Trophoblast cell (in vitro differentiated cells and primary cell): ENCODE results near the gene KLHDC7B.
"Not testable (repeated sequence)": the region's sequence is repeated elsewhere in the genome, so short reads cannot be mapped to it uniquely, and the experiment has no call there.

Source experiments
- DNase-seq, 2 donors: peaks; one replicate each; pipeline ENCODE4 v3.0.0-alpha.2; 2016
- H2AFZ ChIP-seq: 2 replicates; pipeline ENCODE4 v1.6.1; 2013; ENCODE audit warnings: low read length, moderate library complexity, mild to moderate bottlenecking; ENCODE audit not compliant: insufficient read depth, poor library complexity
- H2AK5ac ChIP-seq: 2 replicates; pipeline ENCODE4 v1.6.1; 2013; ENCODE audit warnings: mild to moderate bottlenecking, low read length
- H2BK120ac ChIP-seq: 2 replicates; pipeline ENCODE4 v1.6.1; 2013; ENCODE audit warnings: low read length, mild to moderate bottlenecking, moderate library complexity; ENCODE audit not compliant: insufficient read depth, poor library complexity
- H2BK12ac ChIP-seq: 2 replicates; pipeline ENCODE4 v1.6.1; 2013; ENCODE audit warnings: mild to moderate bottlenecking, low read length, moderate library complexity
- H2BK5ac ChIP-seq: 2 replicates; pipeline ENCODE4 v1.6.1; 2013; ENCODE audit warnings: low read length, low read depth, moderate library complexity, mild to moderate bottlenecking; ENCODE audit not compliant: poor library complexity
- H3K14ac ChIP-seq: 2 replicates; pipeline ENCODE4 v1.6.1; 2013; ENCODE audit warnings: mild to moderate bottlenecking, low read length
- H3K18ac ChIP-seq: 2 replicates; pipeline ENCODE4 v1.6.1; 2013; ENCODE audit warnings: mild to moderate bottlenecking, low read length
- H3K23ac ChIP-seq: 2 replicates; pipeline ENCODE4 v1.6.1; 2013; ENCODE audit warnings: low read length
- H3K27ac ChIP-seq: 2 replicates; pipeline ENCODE4 v1.5.1; 2013; ENCODE audit warnings: low read depth, mild to moderate bottlenecking, inconsistent platforms, low read length, moderate library complexity
- H3K27me3 ChIP-seq: 2 replicates; pipeline ENCODE4 v1.6.1; 2013; ENCODE audit warnings: inconsistent platforms, mild to moderate bottlenecking, low read length, moderate library complexity; ENCODE audit not compliant: insufficient read depth
- H3K36me3 ChIP-seq, 2 experiments: 1 replicate in 1 of 2; 2 replicates in 1 of 2; pipeline ENCODE4 v1.6.1; 2013; ENCODE audit warnings: low read length in 2 of 2, mild to moderate bottlenecking in 2 of 2, moderate library complexity in 1 of 2; ENCODE audit not compliant: insufficient read depth in 2 of 2, control insufficient read depth in 1 of 2
- H3K4ac ChIP-seq: 2 replicates; pipeline ENCODE4 v1.6.1; 2013; ENCODE audit warnings: low read depth, mild to moderate bottlenecking, low read length, moderate library complexity
- H3K4me1 ChIP-seq, 2 experiments: 1 replicate in 1 of 2; 2 replicates in 1 of 2; pipeline ENCODE4 v1.6.1; 2013; ENCODE audit warnings: low read length in 2 of 2, mild to moderate bottlenecking in 2 of 2, moderate library complexity in 1 of 2; ENCODE audit not compliant: insufficient read depth in 2 of 2, control insufficient read depth in 1 of 2
- H3K4me2 ChIP-seq: 2 replicates; pipeline ENCODE4 v1.6.1; 2013; ENCODE audit warnings: inconsistent platforms, mild to moderate bottlenecking, low read length, moderate library complexity
- H3K4me3 ChIP-seq: 2 replicates; pipeline ENCODE4 v1.5.1; 2013; ENCODE audit warnings: mild to moderate bottlenecking, low read depth, low read length, inconsistent platforms
- H3K79me1 ChIP-seq: one replicate; pipeline ENCODE4 v1.6.1; 2013; ENCODE audit warnings: low read length
- H3K79me2 ChIP-seq: 2 replicates; pipeline ENCODE4 v1.6.1; 2013; ENCODE audit warnings: low read length, mild to moderate bottlenecking; ENCODE audit not compliant: control insufficient read depth, insufficient read depth, poor library complexity
- H3K9ac ChIP-seq: 2 replicates; pipeline ENCODE4 v1.6.1; 2013; ENCODE audit warnings: mild to moderate bottlenecking, low read length
- H3K9me3 ChIP-seq: 2 replicates; pipeline ENCODE4 v1.6.1; 2013; ENCODE audit warnings: low read depth, mild to moderate bottlenecking, control low read depth, inconsistent platforms, low read length; ENCODE audit not compliant: insufficient read depth
- H4K12ac ChIP-seq: 2 replicates; pipeline ENCODE4 v1.6.1; 2013; ENCODE audit warnings: low read depth, mild to moderate bottlenecking, low read length, moderate library complexity
- H4K8ac ChIP-seq: 2 replicates; pipeline ENCODE4 v1.6.1; 2013; ENCODE audit warnings: low read depth, mild to moderate bottlenecking, low read length, moderate library complexity
- H4K91ac ChIP-seq: one replicate; pipeline ENCODE4 v1.6.1; 2013; ENCODE audit warnings: low read depth, mild to moderate bottlenecking, low read length, moderate library complexity
- WGBS: extraction: QIAGEN DNeasy Blood & Tissue Kit; methylation state at CpG from one replicate; pipeline ENCODE4 v1.1.7; 2013; ENCODE audit warnings: missing lambda C conversion rate; ENCODE audit not compliant: insufficient read length, insufficient coverage; ENCODE audit errors: extremely low coverage; 5-methylcytosine and 5-hydroxymethylcytosine counted together

KLHDC7B gene

DNA sequence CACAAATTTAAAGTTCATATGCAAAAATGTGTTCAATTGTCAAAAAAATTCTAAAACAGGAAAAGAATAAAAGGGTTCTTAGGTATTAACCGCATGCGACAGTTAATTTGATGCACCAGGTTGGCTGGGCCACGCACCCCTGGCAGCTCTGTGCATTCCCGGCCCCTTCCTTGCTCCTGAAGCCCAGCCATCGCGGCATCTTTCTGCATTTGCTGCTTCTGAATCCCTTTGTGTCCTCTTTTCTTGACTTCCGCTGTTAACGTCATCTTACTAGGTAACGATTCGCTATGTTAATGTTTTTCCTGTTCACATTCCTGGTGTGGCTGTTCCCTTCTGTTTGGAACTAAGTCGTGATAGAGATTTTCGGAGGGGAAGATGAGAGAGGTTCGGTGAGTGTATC, 7.9 kb upstream of the KLHDC7B start:
- no peak overlapping the region for H3K4ac ChIP-seq
- H3K79me2 ChIP-seq, result no peaks in the 10 kb centered on the region
- no peak overlapping the region for H2BK120ac ChIP-seq
- no peak overlapping the region for H3K18ac ChIP-seq
- H3K27ac ChIP-seq, result no peak overlapping the region
- no peak overlapping the region for H4K12ac ChIP-seq
- H2AK5ac ChIP-seq, result peak overlapping the region; percentile 66
- H2AFZ ChIP-seq, result no peak overlapping the region
- H2BK12ac ChIP-seq, result peak overlapping the region; percentile 75
- peak overlapping the region; percentile 53 for H4K91ac ChIP-seq
- H3K9ac ChIP-seq, result no peak overlapping the region
- no peak overlapping the region for H4K8ac ChIP-seq
- no peaks in the 10 kb centered on the region for H3K9me3 ChIP-seq
- no peaks in the 10 kb centered on the region for H3K27me3 ChIP-seq
- H3K14ac ChIP-seq, result no peak overlapping the region
- H3K79me1 ChIP-seq, result peaks cover 16% of the 10 kb centered on the region
- no peak overlapping the region for H3K4me2 ChIP-seq
- 100% methylated on average over 3 of the region's 13 CpGs for WGBS
- H3K23ac ChIP-seq, result no peak overlapping the region
- no peak overlapping the region for H2BK5ac ChIP-seq
- no peaks in the 10 kb centered on the region for H3K36me3 ChIP-seq
- H3K4me1 ChIP-seq, result peaks cover 11 to 16% of the 10 kb centered on the region in 2 experiments
- no peak for DNase-seq
- H3K4me3 ChIP-seq, result no peak overlapping the region

DNA sequence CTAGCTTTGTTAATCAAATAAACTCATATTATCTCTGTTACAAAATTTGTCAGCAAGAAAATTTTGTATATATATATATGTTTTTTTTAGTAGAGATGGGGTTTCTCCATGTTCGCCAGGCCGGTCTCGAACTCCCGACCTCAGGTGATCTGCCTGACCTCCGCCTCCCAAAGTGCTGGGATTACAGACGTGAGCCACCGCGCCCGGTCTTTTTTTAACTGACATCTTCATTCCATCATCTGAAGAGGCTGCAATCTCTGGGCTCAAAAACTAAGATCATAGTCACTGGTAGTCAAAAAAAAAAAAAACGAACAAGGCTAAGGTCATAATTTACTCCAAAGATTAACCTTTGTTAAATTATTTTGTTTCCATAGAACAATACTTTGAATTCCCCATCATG, 5.3 kb upstream of the KLHDC7B start:
- Histone ChIP-seq H3K18ac (no peak overlapping the region), H3K27me3 (no peaks in the 10 kb centered on the region), H3K79me1 (peaks cover 7% of the 10 kb centered on the region), H3K4me2 (no peak overlapping the region), H3K79me2 (no peaks in the 10 kb centered on the region), H4K8ac (no peak overlapping the region), H3K9me3 (no peaks in the 10 kb centered on the region), H3K36me3 (no peaks in the 10 kb centered on the region), H3K27ac (no peak overlapping the region), H2BK120ac (no peak overlapping the region), H4K12ac (no peak overlapping the region), H2AK5ac (no peak overlapping the region), H3K4ac (no peak overlapping the region), H3K14ac (no peak overlapping the region), H4K91ac (no peak overlapping the region), H3K23ac (no peak overlapping the region), H2BK5ac (no peak overlapping the region), H3K4me3 (no peak overlapping the region), H3K4me1 (peaks cover 10 to 14% of the 10 kb centered on the region in 2 experiments), H3K9ac (no peak overlapping the region), H2BK12ac (no peak overlapping the region), H2AFZ (no peak overlapping the region)
- no peak for DNase-seq
- no CpG with 5 or more reads among the region's 10 CpGs for WGBS

- H3K79me1 ChIP-seq, H3K18ac ChIP-seq, H4K91ac ChIP-seq, H2AK5ac ChIP-seq, H3K4ac ChIP-seq, H3K36me3 ChIP-seq, H4K12ac ChIP-seq, H2BK12ac ChIP-seq, H3K4me2 ChIP-seq, H3K4me3 ChIP-seq, H3K14ac ChIP-seq, H3K9ac ChIP-seq, H3K23ac ChIP-seq, H4K8ac ChIP-seq, H2AFZ ChIP-seq, H3K9me3 ChIP-seq, H2BK120ac ChIP-seq, H2BK5ac ChIP-seq, H3K27me3 ChIP-seq, H3K79me2 ChIP-seq, H3K27ac ChIP-seq: not testable (repeated sequence)
- peak; percentile 78 to 90 for DNase-seq
- peaks cover 17 to 22% of the 10 kb centered on the region in 2 experiments for H3K4me1 ChIP-seq
- no CpG with 5 or more reads among the region's 5 CpGs for WGBS
Measured at GRCh38 chr22:50541667-50542026, 4.1 kb upstream of the KLHDC7B start.

GRCh38 chr22:50542416-50542927, 3.2 kb upstream of the KLHDC7B start:
- no peak overlapping the region for H2AK5ac ChIP-seq
- no peak overlapping the region for H2BK5ac ChIP-seq
- no peak overlapping the region for H3K14ac ChIP-seq
- H3K79me1 ChIP-seq, result peaks cover 7% of the 10 kb centered on the region
- WGBS, result no CpG with 5 or more reads among the region's 19 CpGs
- H3K4me3 ChIP-seq, result no peak overlapping the region
- no peak overlapping the region for H3K4ac ChIP-seq
- H2AFZ ChIP-seq, result no peak overlapping the region
- no peak overlapping the region for H3K27ac ChIP-seq
- no peaks in the 10 kb centered on the region for H3K36me3 ChIP-seq
- H3K4me1 ChIP-seq, result peaks cover 17 to 22% of the 10 kb centered on the region in 2 experiments
- DNase-seq, result peak in 1 of 2 donors; percentile 72
- no peak overlapping the region for H4K12ac ChIP-seq
- H2BK120ac ChIP-seq, result no peak overlapping the region
- H4K8ac ChIP-seq, result no peak overlapping the region
- H3K23ac ChIP-seq, result no peak overlapping the region
- H2BK12ac ChIP-seq, result no peak overlapping the region
- H3K4me2 ChIP-seq, result no peak overlapping the region
- no peak overlapping the region for H3K9ac ChIP-seq
- no peaks in the 10 kb centered on the region for H3K79me2 ChIP-seq
- H3K9me3 ChIP-seq, result no peaks in the 10 kb centered on the region
- H4K91ac ChIP-seq, result no peak overlapping the region
- H3K18ac ChIP-seq, result no peak overlapping the region
- H3K27me3 ChIP-seq, result no peaks in the 10 kb centered on the region
